Astrocyte of the spinal cord (primary cell): ENCODE results near the gene FAT4.

Source experiments
- DNase-seq: peaks from one replicate; pipeline ENCODE4 v3.0.0; 2011; ENCODE audit warnings: low read depth, low spot score
- H3K4me3 ChIP-seq: 2 replicates; pipeline ENCODE4 v1.5.1; 2011; ENCODE audit warnings: low read depth, mild to moderate bottlenecking, low read length, moderate library complexity
- CTCF ChIP-seq: IDR thresholded peaks from 2 replicates; pipeline ENCODE4 v1.5.1; 2012; ENCODE audit warnings: low read depth, mild to moderate bottlenecking, low read length, inconsistent platforms
- in situ Hi-C: cut with HindIII; loops from 2 replicates; pipeline ENCODE4 v1.10.0; 2017; ENCODE audit warnings: low sequenced_read_pairs

FAT4 gene

GRCh38 chr4:125303821-125304220 lies 10.9 kb upstream of the FAT4 start:
- no peak for TF ChIP-seq CTCF
- H3K4me3 ChIP-seq = no peak overlapping the region
- DNase-seq = no peak
- in situ Hi-C loops = no loop called here

GRCh38 chr4:125306112-125306511 lies 8.6 kb upstream of the FAT4 start:
- TF ChIP-seq CTCF = no peak
- no peak overlapping the region for H3K4me3 ChIP-seq
- DNase-seq = no peak
- in situ Hi-C loops = no loop called here

GRCh38 chr4:125306533-125306932 lies 8.2 kb upstream of the FAT4 start:
- DNase-seq = no peak
- no peak overlapping the region for H3K4me3 ChIP-seq
- in situ Hi-C loops = no loop called here
- no peak for TF ChIP-seq CTCF

GRCh38 chr4:125311503-125311902 lies 3.3 kb upstream of the FAT4 start:
- DNase-seq = no peak
- H3K4me3 ChIP-seq = no peak overlapping the region
- in situ Hi-C loops = no loop called here
- no peak for TF ChIP-seq CTCF

GRCh38 chr4:125313497-125313896 lies 1.3 kb upstream of the FAT4 start:
- peak; percentile 93 for DNase-seq
- in situ Hi-C loops = no loop called here
- TF ChIP-seq CTCF = peak; percentile 69
- no peak overlapping the region for H3K4me3 ChIP-seq

- in situ Hi-C loops = no loop called here
- no peak for DNase-seq
- H3K4me3 ChIP-seq = peak overlapping the region; percentile 87
- no peak for TF ChIP-seq CTCF
Observed at GRCh38 chr4:125313989-125314667, 627 bp upstream of the FAT4 start.
